Stimulated activated naive B cell treated with anti-CD40 and anti-IgM and Interleukin-4, amounts not matched to agents 10 μg/mL and 1 μg/mL and 100 μg/mL, for 72 hours (primary cell): ENCODE results near the gene AHCYL1.

Source experiments
- ATAC-seq, 2 donors: fragments of 150-1000 bp; cut with Tn5 transposase; replicated peaks; 2 replicates each; pipeline ENCODE4 v1.10.0; 2021; ENCODE audit warnings: moderate library complexity in 1 of 2
- DNase-seq: peaks from one replicate; pipeline ENCODE4 v3.0.0; 2021
- H3K27ac Mint-ChIP-seq: one replicate; pipeline ENCODE4 v1.8.0; 2022; ENCODE audit warnings: mild to moderate bottlenecking, mixed read lengths
- H3K27me3 Mint-ChIP-seq, 2 donors: one replicate each; pipeline ENCODE4 v1.8.0; 2022; ENCODE audit warnings: mixed read lengths in 2 of 2
- H3K36me3 Mint-ChIP-seq, 2 donors: one replicate each; pipeline ENCODE4 v1.8.0; 2022; ENCODE audit warnings: mixed read lengths in 2 of 2, mild to moderate bottlenecking in 1 of 2
- H3K4me1 Mint-ChIP-seq, 2 donors: one replicate each; pipeline ENCODE4 v1.8.0; 2022; ENCODE audit warnings: mixed read lengths in 2 of 2, mild to moderate bottlenecking in 1 of 2
- H3K4me3 Mint-ChIP-seq, 2 donors: one replicate each; pipeline ENCODE4 v1.8.0; 2022; ENCODE audit warnings: mild to moderate bottlenecking in 2 of 2, mixed read lengths in 2 of 2, moderate library complexity in 1 of 2
- H3K9me3 Mint-ChIP-seq, 2 donors: one replicate each; pipeline ENCODE4 v1.8.0; 2022; ENCODE audit warnings: mixed read lengths in 2 of 2, mild to moderate bottlenecking in 1 of 2

Gene AHCYL1

GRCh38 chr1:109959974-109960744 lies 24.4 kb upstream of the AHCYL1 start:
- Mint-ChIP-seq H3K36me3 (no peaks in the 10 kb centered on the region), H3K4me1 (no peaks in the 10 kb centered on the region), H3K27ac (no peak overlapping the region), H3K27me3 (peaks cover 22 to 38% of the 10 kb centered on the region in 2 donors), H3K4me3 (no peak overlapping the region), H3K9me3 (peaks cover 0 to 3% of the 10 kb centered on the region in 2 donors)
- DNase-seq, result no peak
- ATAC-seq, result no peak

- H3K27ac Mint-ChIP-seq, result no peak overlapping the region
- ATAC-seq, result no peak
- H3K4me1 Mint-ChIP-seq, result no peaks in the 10 kb centered on the region
- H3K27me3 Mint-ChIP-seq, result peaks cover 25 to 41% of the 10 kb centered on the region in 2 donors
- no peak for DNase-seq
- no peak overlapping the region for H3K4me3 Mint-ChIP-seq
- H3K9me3 Mint-ChIP-seq, result peaks cover 0 to 5% of the 10 kb centered on the region in 2 donors
- no peaks in the 10 kb centered on the region for H3K36me3 Mint-ChIP-seq
These were observed 23.8 kb upstream of the AHCYL1 start for GRCh38 chr1:109960745-109961094.

- Mint-ChIP-seq H3K4me1 (no peaks in the 10 kb centered on the region), H3K4me3 (no peak overlapping the region)
- no peak for ATAC-seq
These were observed 20.7 kb upstream of the AHCYL1 start for GRCh38 chr1:109963864-109964263.

GRCh38 chr1:109969146-109969829 lies 15.3 kb upstream of the AHCYL1 start:
- H3K27me3 Mint-ChIP-seq, result peaks cover 5 to 8% of the 10 kb centered on the region in 2 donors
- H3K27ac Mint-ChIP-seq, result no peak overlapping the region
- peaks cover 4 to 11% of the 10 kb centered on the region in 2 donors for H3K4me1 Mint-ChIP-seq
- no peak overlapping the region for H3K4me3 Mint-ChIP-seq
- no peaks in the 10 kb centered on the region for H3K36me3 Mint-ChIP-seq
- H3K9me3 Mint-ChIP-seq, result peaks cover 0 to 10% of the 10 kb centered on the region in 2 donors
- ATAC-seq (peak; percentile 77 to 82), DNase-seq (no peak)

More at GRCh38 chr1:109963864-109964263, 20.7 kb upstream of the AHCYL1 start:
- peaks cover 18 to 35% of the 10 kb centered on the region in 2 donors for H3K27me3 Mint-ChIP-seq
- peaks cover 0 to 5% of the 10 kb centered on the region in 2 donors for H3K9me3 Mint-ChIP-seq
- DNase-seq, result no peak
- no peak overlapping the region for H3K27ac Mint-ChIP-seq
- H3K36me3 Mint-ChIP-seq, result no peaks in the 10 kb centered on the region

- ATAC-seq, result peak; percentile 67 to 75
- Mint-ChIP-seq H3K4me1 (peaks cover 4 to 11% of the 10 kb centered on the region in 2 donors), H3K27me3 (peaks cover 5% of the 10 kb centered on the region in 2 donors), H3K9me3 (peaks cover 0 to 9% of the 10 kb centered on the region in 2 donors), H3K27ac (no peak overlapping the region), H3K36me3 (no peaks in the 10 kb centered on the region), H3K4me3 (no peak overlapping the region)
- no peak for DNase-seq
These were observed 14.7 kb upstream of the AHCYL1 start for GRCh38 chr1:109969907-109970306.

GRCh38 chr1:109971559-109971958 lies 13.0 kb upstream of the AHCYL1 start:
- H3K36me3 Mint-ChIP-seq, result no peaks in the 10 kb centered on the region
- peaks cover 4 to 11% of the 10 kb centered on the region in 2 donors for H3K4me1 Mint-ChIP-seq
- H3K27ac Mint-ChIP-seq, result no peak overlapping the region
- peaks cover 0 to 4% of the 10 kb centered on the region in 2 donors for H3K27me3 Mint-ChIP-seq
- DNase-seq (no peak), ATAC-seq (no peak)
- H3K4me3 Mint-ChIP-seq, result no peak overlapping the region
- H3K9me3 Mint-ChIP-seq, result peaks cover 0 to 5% of the 10 kb centered on the region in 2 donors

- peaks cover 0 to 5% of the 10 kb centered on the region in 2 donors for H3K9me3 Mint-ChIP-seq
- H3K27me3 Mint-ChIP-seq, result peaks cover 17 to 25% of the 10 kb centered on the region in 2 donors
- H3K36me3 Mint-ChIP-seq, result no peaks in the 10 kb centered on the region
- H3K27ac Mint-ChIP-seq, result no peak overlapping the region
- no peak for ATAC-seq
- no peak overlapping the region for H3K4me3 Mint-ChIP-seq
- H3K4me1 Mint-ChIP-seq, result peaks cover 4 to 10% of the 10 kb centered on the region in 2 donors
- DNase-seq, result no peak
These were observed 10.4 kb upstream of the AHCYL1 start for GRCh38 chr1:109974191-109974590.

GRCh38 chr1:109975718-109976117 lies 8.8 kb upstream of the AHCYL1 start:
- no peak overlapping the region for H3K4me3 Mint-ChIP-seq
- no peaks in the 10 kb centered on the region for H3K4me1 Mint-ChIP-seq
- H3K27ac Mint-ChIP-seq, result no peak overlapping the region
- ATAC-seq (no peak), DNase-seq (no peak)
- peaks cover 23 to 26% of the 10 kb centered on the region in 2 donors for H3K27me3 Mint-ChIP-seq
- no peaks in the 10 kb centered on the region for H3K36me3 Mint-ChIP-seq
- H3K9me3 Mint-ChIP-seq, result no peaks in the 10 kb centered on the region

- no peak overlapping the region for H3K4me3 Mint-ChIP-seq
- no peak for ATAC-seq
- no peaks in the 10 kb centered on the region for H3K4me1 Mint-ChIP-seq
These were observed 7.8 kb upstream of the AHCYL1 start for GRCh38 chr1:109976762-109977161.

GRCh38 chr1:109977225-109977624 lies 7.3 kb upstream of the AHCYL1 start:
- H3K27ac Mint-ChIP-seq, result no peak overlapping the region

More at GRCh38 chr1:109976762-109977161, 7.8 kb upstream of the AHCYL1 start:
- H3K27me3 Mint-ChIP-seq, result peaks cover 26 to 28% of the 10 kb centered on the region in 2 donors
- H3K9me3 Mint-ChIP-seq, result no peaks in the 10 kb centered on the region
- DNase-seq, result no peak
- H3K36me3 Mint-ChIP-seq, result no peaks in the 10 kb centered on the region
- H3K27ac Mint-ChIP-seq, result no peak overlapping the region

GRCh38 chr1:109977657-109978378 lies 6.7 kb upstream of the AHCYL1 start:
- Mint-ChIP-seq H3K9me3 (no peaks in the 10 kb centered on the region), H3K27me3 (peaks cover 26 to 28% of the 10 kb centered on the region in 2 donors), H3K4me1 (no peaks in the 10 kb centered on the region), H3K4me3 (no peak overlapping the region), H3K27ac (no peak overlapping the region), H3K36me3 (no peaks in the 10 kb centered on the region)
- ATAC-seq (no peak), DNase-seq (no peak)

More at GRCh38 chr1:109977225-109977624, 7.3 kb upstream of the AHCYL1 start:
- ATAC-seq (no peak), DNase-seq (no peak)
- H3K4me1 Mint-ChIP-seq, result no peaks in the 10 kb centered on the region
- H3K4me3 Mint-ChIP-seq, result no peak overlapping the region
- no peaks in the 10 kb centered on the region for H3K36me3 Mint-ChIP-seq
- no peaks in the 10 kb centered on the region for H3K9me3 Mint-ChIP-seq
- H3K27me3 Mint-ChIP-seq, result peaks cover 26 to 28% of the 10 kb centered on the region in 2 donors

GRCh38 chr1:109978761-109979488 lies 5.6 kb upstream of the AHCYL1 start:
- peaks cover 0 to 2% of the 10 kb centered on the region in 2 donors for H3K4me1 Mint-ChIP-seq
- DNase-seq (no peak), ATAC-seq (no peak)
- H3K27me3 Mint-ChIP-seq, result peaks cover 26 to 28% of the 10 kb centered on the region in 2 donors
- H3K9me3 Mint-ChIP-seq, result no peaks in the 10 kb centered on the region
- no peak overlapping the region for H3K27ac Mint-ChIP-seq
- H3K36me3 Mint-ChIP-seq, result no peaks in the 10 kb centered on the region
- H3K4me3 Mint-ChIP-seq, result no peak overlapping the region

GRCh38 chr1:109979489-109980091 lies 5.0 kb upstream of the AHCYL1 start:
- peaks cover 0 to 9% of the 10 kb centered on the region in 2 donors for H3K4me1 Mint-ChIP-seq
- H3K36me3 Mint-ChIP-seq, result peaks cover 0 to under 1% of the 10 kb centered on the region in 2 donors
- no peaks in the 10 kb centered on the region for H3K9me3 Mint-ChIP-seq
- ATAC-seq (no peak), DNase-seq (no peak)
- H3K27ac Mint-ChIP-seq, result no peak overlapping the region
- peaks cover 26 to 28% of the 10 kb centered on the region in 2 donors for H3K27me3 Mint-ChIP-seq
- no peak overlapping the region for H3K4me3 Mint-ChIP-seq
